GM19043 (cell line): ENCODE results near the gene VSIG10.

Experiments
- ATAC-seq: cut with Tn5 transposase; IDR thresholded peaks from one replicate; pipeline ENCODE4 v1.9.1; 2021; ENCODE audit warnings: low read depth; ENCODE audit not compliant: unreplicated experiment

VSIG10 gene

DNA sequence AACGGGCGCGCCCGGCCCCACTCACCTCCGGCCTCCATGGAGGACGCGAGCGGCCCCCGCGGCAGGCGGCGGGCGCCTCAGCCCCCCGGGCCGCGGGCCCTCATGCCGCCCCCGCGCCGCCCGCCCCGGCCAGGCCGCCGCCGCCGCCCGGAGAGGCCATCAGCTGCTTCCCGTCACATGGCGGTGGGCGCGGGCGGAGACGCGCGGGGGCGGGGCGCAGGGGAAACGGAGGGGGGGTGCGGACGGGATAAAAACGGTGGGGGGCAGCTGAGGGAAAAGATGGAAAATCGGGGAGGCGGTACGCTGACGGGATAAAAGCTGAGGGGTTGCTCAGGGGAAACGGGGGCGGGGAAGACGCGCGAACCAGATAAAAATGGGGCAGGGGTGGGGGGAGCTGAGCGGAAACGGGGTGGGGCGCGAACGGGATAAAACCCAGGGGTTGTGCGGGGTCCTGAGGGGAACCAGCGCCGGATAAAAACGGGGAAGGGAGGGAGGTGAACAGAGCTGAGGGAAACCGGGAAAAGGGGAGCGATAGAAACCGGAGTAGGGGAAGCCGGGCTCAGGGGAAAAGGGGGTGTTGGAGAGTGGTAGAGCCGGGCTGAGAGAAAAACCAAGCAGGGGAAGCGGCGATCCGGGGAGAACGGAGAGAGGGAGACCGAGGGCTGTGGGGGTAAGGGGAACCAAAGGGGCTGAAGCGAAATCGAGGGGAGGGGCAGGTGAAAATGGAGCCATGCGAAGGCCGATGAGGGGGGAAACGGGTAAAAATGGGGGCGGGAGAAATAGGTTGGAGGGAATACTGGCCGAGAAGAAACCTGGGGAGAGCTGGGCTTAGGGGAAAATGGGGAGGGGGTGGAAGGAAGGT lies 42.6 kb downstream of the VSIG10 start, which contains the start of gene WSB2:
TSS of gene WSB2 (minus strand) at position 169 of the 862 bp plus-strand sequence. CDS start at position 38, 131 bp downstream.
- ATAC-seq, result no peak

GRCh38 chr12:118060301-118061010 lies 43.4 kb downstream of the VSIG10 start:
- ATAC-seq, result no peak

DNA sequence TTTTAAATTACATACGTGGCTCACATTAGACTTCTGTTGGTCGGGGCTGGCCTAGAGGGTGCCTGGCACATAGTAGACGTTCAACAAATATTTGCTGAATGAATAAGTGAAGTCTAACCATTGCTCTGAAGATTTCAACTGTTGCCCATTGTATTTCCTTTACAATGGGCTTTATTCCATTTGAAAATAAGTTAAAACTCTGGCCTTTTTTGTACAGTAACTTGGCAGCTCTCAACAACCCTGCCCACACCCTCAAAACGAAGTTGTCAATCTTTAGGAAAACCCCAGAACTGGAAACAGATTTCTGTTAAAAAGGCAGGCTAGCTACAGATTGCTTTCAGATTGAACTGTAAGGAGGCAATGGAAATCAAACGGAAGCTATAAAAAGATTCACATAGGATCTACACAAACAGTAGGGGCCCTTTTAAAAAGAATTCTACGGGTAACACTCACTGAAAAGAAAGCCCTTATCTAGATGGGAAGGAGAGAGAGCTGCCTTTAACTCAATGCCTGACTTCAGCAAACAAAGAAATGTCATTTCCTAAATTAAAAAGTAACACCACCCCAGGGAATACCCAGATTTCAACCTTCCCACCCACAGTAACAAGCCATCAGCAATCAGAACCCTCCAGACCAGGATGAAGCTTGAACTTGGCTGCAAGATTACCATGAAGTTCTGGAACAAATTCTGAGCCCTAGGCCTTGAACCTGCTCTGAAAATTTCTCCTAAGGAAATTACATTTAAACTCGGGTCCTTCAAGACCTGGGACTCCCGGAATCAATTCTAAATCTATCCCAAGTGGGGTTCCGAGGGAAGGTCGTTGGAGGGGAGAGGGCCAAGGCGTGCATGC lies 44.2 kb downstream of the VSIG10 start:
- no peak for ATAC-seq

- ATAC-seq, result no peak
These were observed 44.9 kb downstream of the VSIG10 start for GRCh38 chr12:118058881-118059280.

DNA sequence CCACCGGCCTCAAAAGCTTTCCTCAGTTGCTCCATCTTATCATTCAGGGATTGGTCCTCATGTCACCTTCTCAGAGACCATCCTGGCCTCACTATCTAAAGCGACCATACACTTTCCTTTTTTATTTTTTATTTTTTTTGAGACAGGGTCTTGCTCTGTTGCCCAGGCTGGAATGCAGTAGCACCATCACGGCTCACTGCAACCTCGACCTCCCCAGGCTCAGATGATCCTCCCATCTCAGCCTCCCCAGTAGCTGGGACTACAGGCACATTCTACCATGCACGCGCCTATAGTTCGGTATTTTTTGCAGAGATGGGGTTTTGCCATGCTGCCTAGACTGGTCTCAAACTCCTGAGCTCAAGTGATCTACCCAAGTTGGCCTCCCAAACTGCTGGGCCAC lies 45.6 kb downstream of the VSIG10 start:
- ATAC-seq, result no peak

- no peak for ATAC-seq
These were observed 47.7 kb downstream of the VSIG10 start for GRCh38 chr12:118055865-118056773.

DNA sequence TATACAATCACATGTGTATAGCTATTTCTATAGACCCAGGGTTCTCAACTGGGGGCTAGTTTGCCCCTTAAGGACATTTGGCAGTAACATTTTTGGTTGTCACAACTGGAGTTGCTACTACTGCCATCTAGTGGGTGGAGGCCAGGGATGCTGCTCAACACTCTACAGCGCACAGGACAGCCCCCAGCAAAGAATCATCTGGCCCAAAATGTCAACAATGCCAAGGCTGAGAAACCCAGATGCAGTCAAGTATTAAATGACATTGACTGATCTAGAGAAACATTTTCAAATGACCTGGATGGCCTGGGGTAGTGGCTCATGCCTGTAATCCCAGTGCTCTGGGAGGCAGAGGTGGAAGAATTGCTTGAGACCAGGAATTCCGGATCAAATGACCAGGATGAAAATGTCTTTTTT lies 48.7 kb downstream of the VSIG10 start:
- ATAC-seq, result peak; percentile 89

GRCh38 chr12:118053071-118053985 lies 50.5 kb downstream of the VSIG10 start:
- no peak for ATAC-seq

DNA sequence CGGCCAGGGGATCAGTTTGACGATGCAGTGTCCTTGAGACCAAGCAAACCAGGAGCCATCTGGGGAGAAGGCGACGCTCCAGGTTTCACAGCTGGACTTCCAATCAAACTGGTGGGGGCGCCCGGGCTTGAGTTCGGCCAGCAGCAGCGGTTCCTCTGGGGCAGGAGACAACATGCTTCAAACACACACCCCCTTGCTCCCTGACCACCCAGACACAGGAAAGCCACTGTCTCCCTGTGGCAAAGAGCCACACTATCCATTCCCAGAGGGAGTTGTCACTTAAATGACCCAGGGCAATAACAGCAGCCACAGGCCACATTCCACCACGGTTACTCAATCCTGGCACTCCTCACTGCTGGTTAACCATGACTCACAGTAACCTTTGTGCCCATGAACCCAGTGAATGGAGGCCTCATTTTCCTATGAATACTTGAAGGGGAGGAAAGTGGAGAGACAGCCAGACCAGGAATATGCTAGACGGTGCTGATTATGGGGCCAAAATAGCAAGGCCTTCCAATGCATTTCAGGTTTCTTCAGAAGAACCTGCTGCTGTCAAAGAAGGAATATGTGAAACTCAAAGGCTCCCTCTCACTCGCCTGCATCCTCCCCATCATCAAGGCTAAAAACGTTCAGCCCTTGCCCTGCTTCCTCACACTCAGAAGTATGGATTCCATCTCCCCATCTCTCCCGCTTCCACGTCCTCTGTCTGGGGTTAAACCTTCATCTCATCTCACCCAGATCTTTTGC lies 51.3 kb downstream of the VSIG10 start:
- no peak for ATAC-seq

DNA sequence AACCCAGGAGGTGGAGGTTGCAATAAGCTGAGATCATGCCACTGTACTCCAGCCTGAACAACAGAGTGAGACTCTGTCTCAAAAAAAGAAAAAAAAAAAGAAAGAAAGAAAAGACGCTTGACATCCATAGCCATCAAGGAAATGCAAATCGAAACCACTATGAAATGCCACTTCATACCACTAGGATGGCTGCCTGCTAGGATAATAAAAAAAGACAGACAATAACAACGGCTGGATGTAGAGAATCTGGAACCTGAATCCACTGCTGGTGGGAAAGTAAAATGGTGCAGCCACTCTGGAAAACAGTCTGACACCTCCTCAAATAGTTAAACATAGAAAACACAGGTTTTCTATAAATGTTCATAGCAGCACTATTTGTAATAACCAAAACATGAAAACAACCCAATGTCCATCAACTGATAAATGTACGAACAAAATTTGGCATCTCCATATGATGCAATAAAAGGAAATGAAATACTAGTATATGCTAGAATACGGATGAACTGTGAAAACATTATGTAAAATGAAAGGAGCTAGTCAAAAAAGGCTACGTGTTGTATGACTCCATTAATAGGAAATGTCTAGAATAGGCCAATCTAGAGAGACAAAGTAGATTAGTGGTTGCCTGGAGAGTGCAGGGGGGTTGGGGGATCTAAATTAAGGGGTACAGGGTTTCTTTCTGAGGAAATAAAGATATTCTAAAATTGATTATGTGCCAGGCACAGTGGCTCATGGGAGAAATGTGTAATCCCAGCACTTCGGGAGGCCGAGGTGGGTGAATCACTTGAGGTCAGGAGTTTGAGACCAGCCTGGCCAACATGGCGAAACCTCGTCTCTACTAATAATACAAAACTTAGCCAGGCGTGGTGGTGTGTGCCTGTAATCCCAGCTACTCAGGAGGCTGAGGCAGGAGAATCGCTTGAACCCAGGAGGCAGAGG lies 52.6 kb downstream of the VSIG10 start:
- ATAC-seq, result no peak

GRCh38 chr12:118046430-118046829 lies 57.4 kb downstream of the VSIG10 start:
- ATAC-seq, result no peak

DNA sequence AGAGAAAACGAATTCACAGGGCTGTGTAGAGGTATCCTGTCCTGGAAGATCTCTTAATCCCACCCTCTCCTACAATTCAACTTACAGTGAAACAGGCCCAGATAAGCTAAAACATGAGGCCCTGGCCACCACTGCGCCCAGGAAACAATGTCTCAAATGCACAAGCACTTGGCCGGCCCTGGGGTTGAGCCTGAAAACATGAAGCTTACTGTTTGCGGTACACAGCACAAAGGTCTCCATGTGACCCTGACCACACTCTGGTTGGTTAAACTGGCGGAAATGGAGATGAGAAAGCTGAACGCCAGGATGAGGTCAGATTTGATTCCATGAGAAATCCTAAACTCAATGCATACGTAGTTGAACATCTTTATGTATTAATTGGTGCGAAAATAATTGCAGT lies 59.2 kb downstream of the VSIG10 start:
- ATAC-seq, result no peak

DNA sequence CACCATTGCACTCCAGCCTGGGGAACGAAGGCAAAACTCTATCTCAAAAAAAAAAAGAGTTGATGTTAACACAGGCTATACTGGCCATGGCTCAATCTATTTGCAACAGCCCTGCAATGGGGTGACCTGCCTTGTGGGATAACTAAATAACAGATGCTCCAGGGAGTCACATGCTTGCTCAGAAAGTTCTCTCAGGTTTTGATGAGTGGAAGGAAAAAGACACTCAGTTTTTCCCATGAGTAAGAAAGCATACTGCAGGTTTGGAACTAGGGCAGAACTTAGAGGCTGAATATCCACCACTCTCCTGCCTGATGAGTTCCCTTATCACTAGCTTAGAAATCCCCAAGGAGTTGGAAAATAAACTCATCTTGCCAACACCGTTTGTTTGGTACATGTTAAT lies 59.7 kb downstream of the VSIG10 start:
- no peak for ATAC-seq

GRCh38 chr12:118042091-118042490 lies 61.7 kb downstream of the VSIG10 start:
- ATAC-seq, result no peak

DNA sequence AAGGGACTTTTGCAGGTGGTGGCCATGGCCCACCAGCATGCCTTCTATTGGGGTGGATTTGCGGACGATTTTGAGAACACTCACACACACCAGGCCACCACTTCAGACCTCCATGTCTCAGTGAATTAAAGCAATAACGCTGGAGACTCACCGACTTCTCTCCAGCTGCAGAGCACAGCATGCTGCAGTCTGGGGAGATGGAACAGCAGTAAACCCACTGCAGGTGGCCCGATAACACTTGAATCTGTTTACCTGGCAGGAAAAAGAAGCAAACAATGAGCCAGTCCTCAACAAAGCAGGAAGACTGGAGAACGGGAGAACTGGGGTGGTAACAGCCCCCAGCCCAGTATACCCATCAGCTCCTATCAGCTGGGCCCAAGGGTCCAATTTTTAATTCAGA lies 65.7 kb downstream of the VSIG10 start:
- no peak for ATAC-seq

- ATAC-seq, result no peak
These were observed 67.0 kb downstream of the VSIG10 start for GRCh38 chr12:118036672-118037411.
